Measurements from ENCODE around the gene LENG8. TPM values are rescaled to one million over a fixed set of nuclear protein-coding genes. Genes with fewer than 3 reads are reported as not detected.
A peak's percentile ranks its signal among the peaks of the same experiment; 100 is the strongest.

The LENG8 gene
- total RNA-seq, 2 donors from 2014 or later = 139 to 171 TPM

- H3K4me3 Mint-ChIP-seq = no peak overlapping the region
- H3K27me3 Mint-ChIP-seq (ENCODE audit: insufficient read depth) = peaks cover 84% of the 10 kb centered on the region
- WGBS, 2 experiments (ENCODE audit: insufficient coverage in 1 of 2, insufficient read length in 1 of 2) = 90 to 94% methylated on average over 4 to 11 of the region's 11 CpGs
- H3K36me3 Mint-ChIP-seq (ENCODE audit: low read depth) = no peaks in the 10 kb centered on the region
- peaks cover 4% of the 10 kb centered on the region for H3K4me1 Mint-ChIP-seq
- no peaks in the 10 kb centered on the region for H3K36me3 ChIP-seq (ENCODE audit: control insufficient read depth, insufficient read depth, low read length)
- DNase-seq = no peak
- H3K9me3 ChIP-seq (ENCODE audit: control insufficient read depth, low read length) = no peaks in the 10 kb centered on the region
- TF ChIP-seq CTCF (conservative IDR thresholded peaks at IDR 0.05) = no peak
- peak overlapping the region; percentile 24 for H3K27ac ChIP-seq (ENCODE audit: low read depth, low read length)
- no peaks in the 10 kb centered on the region for H3K4me1 ChIP-seq (ENCODE audit: control insufficient read depth, insufficient read depth, low read length)
- H3K9ac ChIP-seq (ENCODE audit: extremely low read depth, low read length, poor library complexity, severe bottlenecking) = no peak overlapping the region
- no peaks in the 10 kb centered on the region for H3K9me3 Mint-ChIP-seq
- no peak overlapping the region for H3K27ac Mint-ChIP-seq
- H3K4me3 ChIP-seq (ENCODE audit: low read length) = no peak overlapping the region
- H3K27me3 ChIP-seq (ENCODE audit: control insufficient read depth, insufficient read depth, low read length, poor library complexity, severe bottlenecking) = peaks cover 25% of the 10 kb centered on the region
Measured at GRCh38 chr19:54428323-54429175, 20.4 kb upstream of the LENG8 start.

DNA sequence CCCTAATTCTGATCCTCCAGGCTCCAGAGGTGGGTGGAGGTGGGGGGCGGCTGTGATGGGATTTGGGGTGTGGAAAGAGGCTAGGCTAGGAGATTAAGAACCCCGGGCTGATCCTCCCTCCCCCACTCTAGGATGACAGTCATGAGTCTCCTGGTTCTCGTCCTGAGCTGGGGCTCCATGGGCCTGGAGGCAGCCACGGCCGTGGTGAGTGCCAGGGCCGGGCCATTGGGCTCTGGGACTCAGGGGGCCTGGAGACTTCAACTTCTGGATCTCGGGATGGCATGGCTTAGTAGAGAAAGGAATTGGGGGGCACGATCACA is 19.9 kb upstream of the LENG8 start:
- H3K9me3 ChIP-seq (ENCODE audit: control insufficient read depth, low read length) = no peaks in the 10 kb centered on the region
- H3K4me1 ChIP-seq (ENCODE audit: control insufficient read depth, insufficient read depth, low read length) = no peaks in the 10 kb centered on the region
- 92% methylated on average over 2 to 8 of the region's 8 CpGs for WGBS, 2 experiments (ENCODE audit: insufficient coverage in 1 of 2, insufficient read length in 1 of 2)
- Mint-ChIP-seq H3K4me1 (peaks cover 4% of the 10 kb centered on the region), H3K27ac (no peak overlapping the region), H3K4me3 (no peak overlapping the region), H3K27me3 (ENCODE audit: insufficient read depth) (peaks cover 84% of the 10 kb centered on the region), H3K9me3 (no peaks in the 10 kb centered on the region), H3K36me3 (ENCODE audit: low read depth) (no peaks in the 10 kb centered on the region)
- peak overlapping the region; percentile 24 for H3K27ac ChIP-seq (ENCODE audit: low read depth, low read length)
- peaks cover 21% of the 10 kb centered on the region for H3K27me3 ChIP-seq (ENCODE audit: control insufficient read depth, insufficient read depth, low read length, poor library complexity, severe bottlenecking)
- DNase-seq = peak; percentile 43
- no peak overlapping the region for H3K4me3 ChIP-seq (ENCODE audit: low read length)
- no peak overlapping the region for H3K9ac ChIP-seq (ENCODE audit: extremely low read depth, low read length, poor library complexity, severe bottlenecking)
- H3K36me3 ChIP-seq (ENCODE audit: control insufficient read depth, insufficient read depth, low read length) = no peaks in the 10 kb centered on the region
- TF ChIP-seq CTCF (conservative IDR thresholded peaks at IDR 0.05) = no peak

DNA sequence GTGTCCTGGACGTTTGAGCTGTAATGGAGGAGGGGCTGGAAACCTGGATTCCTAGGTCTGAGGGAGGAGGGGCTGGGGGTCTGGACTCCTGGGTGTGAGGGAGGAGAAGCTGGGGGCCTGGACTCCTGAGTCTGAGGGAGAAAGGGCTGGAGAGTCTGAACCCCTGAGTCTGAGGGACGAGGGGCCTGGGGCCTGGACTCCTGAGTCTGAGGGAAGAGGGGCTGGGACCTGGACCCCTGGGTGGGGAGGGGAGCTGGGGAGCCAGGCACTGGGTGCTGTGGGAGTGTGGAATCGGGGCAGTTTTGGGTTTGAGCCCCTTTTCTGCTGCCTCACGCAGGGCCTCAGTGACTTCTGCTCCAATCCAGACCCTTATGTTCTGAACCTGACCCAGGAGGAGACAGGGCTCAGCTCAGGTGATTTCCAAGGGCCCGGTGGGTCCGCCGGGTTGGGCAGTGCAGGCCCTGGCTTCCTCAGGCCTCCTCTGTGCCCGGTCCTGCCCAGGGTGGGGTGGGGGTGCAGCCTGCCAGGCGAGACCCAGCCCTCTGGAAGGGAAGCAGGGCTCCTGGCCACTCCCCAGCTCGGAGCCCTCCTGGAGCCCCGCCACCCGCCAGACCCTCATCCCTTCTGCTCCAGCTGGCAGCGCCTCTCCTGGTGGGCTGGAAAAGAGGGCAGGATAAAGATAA is 19.3 kb upstream of the LENG8 start:
- peak; percentile 42 for TF ChIP-seq CTCF (conservative IDR thresholded peaks at IDR 0.05)
- H3K4me3 ChIP-seq (ENCODE audit: low read length) = no peak overlapping the region
- Mint-ChIP-seq H3K27me3 (ENCODE audit: insufficient read depth) (peaks cover 82% of the 10 kb centered on the region), H3K4me1 (peaks cover 4% of the 10 kb centered on the region), H3K9me3 (no peaks in the 10 kb centered on the region), H3K4me3 (peak overlapping the region; percentile 34), H3K36me3 (ENCODE audit: low read depth) (no peaks in the 10 kb centered on the region), H3K27ac (no peak overlapping the region)
- H3K27ac ChIP-seq (ENCODE audit: low read depth, low read length) = no peak overlapping the region
- H3K9ac ChIP-seq (ENCODE audit: extremely low read depth, low read length, poor library complexity, severe bottlenecking) = no peak overlapping the region
- H3K9me3 ChIP-seq (ENCODE audit: control insufficient read depth, low read length) = no peaks in the 10 kb centered on the region
- 78 to 85% methylated on average over 5 to 13 of the region's 13 CpGs for WGBS, 2 experiments (ENCODE audit: insufficient coverage in 1 of 2, insufficient read length in 1 of 2)
- H3K36me3 ChIP-seq (ENCODE audit: control insufficient read depth, insufficient read depth, low read length) = no peaks in the 10 kb centered on the region
- H3K4me1 ChIP-seq (ENCODE audit: control insufficient read depth, insufficient read depth, low read length) = no peaks in the 10 kb centered on the region
- H3K27me3 ChIP-seq (ENCODE audit: control insufficient read depth, insufficient read depth, low read length, poor library complexity, severe bottlenecking) = peaks cover 19% of the 10 kb centered on the region
- peak; percentile 71 for DNase-seq
